ENCODE data around the gene SLC5A10.

DNA sequence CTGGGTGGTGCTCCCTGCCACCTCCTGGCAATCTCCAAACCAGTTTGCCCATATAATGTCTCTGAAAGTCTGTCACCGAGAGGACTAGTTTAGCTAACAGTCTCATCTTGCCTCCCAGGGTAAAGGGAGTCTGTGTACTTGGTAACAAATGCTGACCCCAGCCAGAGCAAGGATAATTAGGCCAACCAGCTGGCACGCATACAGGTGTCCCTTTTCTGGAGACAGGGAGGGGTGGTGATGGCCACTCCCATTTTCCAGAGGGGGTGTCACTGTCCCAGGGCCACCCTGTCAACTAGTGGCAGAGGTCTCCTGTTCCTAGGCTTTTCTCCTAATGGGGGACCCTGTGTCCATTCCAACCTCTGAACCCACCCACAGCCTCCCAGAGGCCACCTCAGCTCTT is 44.5 kb downstream of the SLC5A10 start:
- TF ChIP-seq TAF1 (conservative IDR thresholded peaks at IDR 0.05) (no peak), REST (IDR thresholded peaks at IDR 0.05) (no peak)

Measured in liver (tissue), 2 donors.